Measurements from ENCODE around the gene DYNC1LI1.

Gene DYNC1LI1

DNA sequence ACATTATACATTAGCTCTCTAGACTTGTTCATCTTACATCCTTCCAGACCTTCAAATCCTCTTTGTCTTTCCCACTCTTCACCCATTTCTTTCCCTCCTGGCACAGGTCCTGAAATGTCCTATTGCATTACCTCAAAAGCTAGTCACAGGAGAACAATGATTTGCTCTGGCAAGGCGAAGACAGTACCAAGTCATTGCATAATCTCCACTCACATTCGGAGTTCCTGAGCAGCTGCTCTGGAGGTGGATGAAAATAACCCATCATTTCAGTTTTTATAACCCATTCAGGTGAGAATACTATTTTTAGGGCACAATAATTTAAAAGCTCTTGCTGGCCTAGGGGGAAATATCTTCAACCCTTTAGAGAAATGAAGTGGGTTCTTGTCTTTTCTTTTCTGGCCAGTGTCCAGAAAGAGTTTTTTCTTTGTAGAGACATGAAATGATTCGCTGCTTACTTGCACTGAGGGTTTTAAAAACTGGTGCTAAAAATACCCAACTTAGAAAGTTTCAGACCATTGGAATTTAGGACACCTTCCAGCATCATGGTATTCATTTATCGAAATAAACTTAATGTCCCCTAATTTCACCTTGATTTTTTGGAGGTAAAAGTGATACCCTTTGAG, 23.4 kb upstream of the DYNC1LI1 start:
- TF ChIP-seq CEBPB (IDR thresholded peaks at IDR 0.05): peak; percentile 58; the same call in 1 of the 2 replicates
- no peak for TF ChIP-seq NFIC (IDR thresholded peaks at IDR 0.05)

DNA sequence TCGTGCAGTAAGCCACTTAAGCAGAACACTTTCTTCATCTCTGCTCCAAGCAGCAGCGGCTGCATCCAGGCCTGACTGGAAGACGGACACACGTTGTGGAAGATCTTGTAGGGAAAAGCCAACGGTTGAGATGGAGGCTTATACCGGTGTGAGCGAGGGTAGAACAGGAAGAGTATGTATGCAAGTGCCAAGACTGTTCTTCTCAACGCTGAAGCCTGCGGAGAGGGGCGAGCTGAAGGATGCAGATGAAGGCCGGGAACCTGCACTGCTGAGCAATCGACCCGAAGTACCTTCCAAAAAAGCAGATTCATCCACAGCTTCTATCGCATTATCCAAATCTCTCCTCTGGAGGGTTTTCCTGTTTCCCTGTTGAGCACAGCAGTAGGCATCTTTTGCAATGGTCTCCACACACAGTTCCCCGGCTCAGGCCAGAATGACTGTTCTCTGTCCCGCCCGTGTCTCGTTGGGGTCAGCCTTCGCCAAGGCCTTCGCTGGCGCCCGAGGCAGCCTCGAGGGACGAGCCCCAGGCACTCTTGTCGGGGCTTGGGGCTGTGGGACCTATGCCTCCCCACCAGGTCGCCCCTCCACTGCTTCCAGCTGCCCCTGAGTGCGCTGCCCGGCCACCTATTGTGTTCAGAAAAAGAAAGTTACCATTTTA, 22.2 kb upstream of the DYNC1LI1 start:
- TF ChIP-seq ZBTB7A (IDR thresholded peaks at IDR 0.05; ENCODE audit: low read depth) (no peak), TEAD4 (IDR thresholded peaks at IDR 0.05) (no peak), FOXM1 (IDR thresholded peaks at IDR 0.05; ENCODE audit: borderline replicate concordance, low read depth) (no peak), RAD21 (IDR thresholded peaks at IDR 0.05; ENCODE audit: low read depth) (no peak), TCF12 (IDR thresholded peaks at IDR 0.05; ENCODE audit: low read depth) (no peak), TAF1 (IDR thresholded peaks at IDR 0.05; ENCODE audit: low read depth) (no peak), YY1 (IDR thresholded peaks at IDR 0.05; ENCODE audit: low read depth) (no peak), CREB1 (IDR thresholded peaks at IDR 0.05; ENCODE audit: low read depth) (no peak), EP300 (IDR thresholded peaks at IDR 0.05; ENCODE audit: borderline replicate concordance) (no peak)
- TF ChIP-seq, protein P1, sequence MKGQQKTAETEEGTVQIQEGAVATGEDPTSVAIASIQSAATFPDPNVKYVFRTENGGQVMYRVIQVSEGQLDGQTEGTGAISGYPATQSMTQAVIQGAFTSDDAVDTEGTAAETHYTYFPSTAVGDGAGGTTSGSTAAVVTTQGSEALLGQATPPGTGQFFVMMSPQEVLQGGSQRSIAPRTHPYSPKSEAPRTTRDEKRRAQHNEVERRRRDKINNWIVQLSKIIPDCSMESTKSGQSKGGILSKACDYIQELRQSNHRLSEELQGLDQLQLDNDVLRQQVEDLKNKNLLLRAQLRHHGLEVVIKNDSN (IDR thresholded peaks at IDR 0.05): no peak
- TF ChIP-seq, protein P2, sequence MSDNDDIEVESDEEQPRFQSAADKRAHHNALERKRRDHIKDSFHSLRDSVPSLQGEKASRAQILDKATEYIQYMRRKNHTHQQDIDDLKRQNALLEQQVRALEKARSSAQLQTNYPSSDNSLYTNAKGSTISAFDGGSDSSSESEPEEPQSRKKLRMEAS (IDR thresholded peaks at IDR 0.05): no peak

DNA sequence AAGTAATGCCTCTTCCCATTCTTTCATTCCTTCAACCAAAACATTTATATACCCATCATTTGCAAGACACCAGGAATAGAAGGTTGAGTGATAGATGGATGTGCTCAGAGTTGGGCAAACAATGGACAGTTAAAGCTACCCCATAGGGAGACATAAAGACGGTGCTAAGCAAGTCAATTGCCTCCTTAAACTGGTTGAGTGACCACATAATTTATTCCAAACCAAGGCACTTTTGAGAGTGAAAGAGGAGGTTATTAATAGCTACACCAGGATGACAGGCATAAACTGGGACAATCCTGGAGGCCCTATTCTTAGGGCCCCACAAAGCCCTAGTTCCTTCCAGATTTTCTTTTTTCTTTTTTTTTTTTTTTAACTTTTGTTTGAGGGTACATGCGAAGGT, 21.4 kb upstream of the DYNC1LI1 start:
- TF ChIP-seq, protein P3, sequence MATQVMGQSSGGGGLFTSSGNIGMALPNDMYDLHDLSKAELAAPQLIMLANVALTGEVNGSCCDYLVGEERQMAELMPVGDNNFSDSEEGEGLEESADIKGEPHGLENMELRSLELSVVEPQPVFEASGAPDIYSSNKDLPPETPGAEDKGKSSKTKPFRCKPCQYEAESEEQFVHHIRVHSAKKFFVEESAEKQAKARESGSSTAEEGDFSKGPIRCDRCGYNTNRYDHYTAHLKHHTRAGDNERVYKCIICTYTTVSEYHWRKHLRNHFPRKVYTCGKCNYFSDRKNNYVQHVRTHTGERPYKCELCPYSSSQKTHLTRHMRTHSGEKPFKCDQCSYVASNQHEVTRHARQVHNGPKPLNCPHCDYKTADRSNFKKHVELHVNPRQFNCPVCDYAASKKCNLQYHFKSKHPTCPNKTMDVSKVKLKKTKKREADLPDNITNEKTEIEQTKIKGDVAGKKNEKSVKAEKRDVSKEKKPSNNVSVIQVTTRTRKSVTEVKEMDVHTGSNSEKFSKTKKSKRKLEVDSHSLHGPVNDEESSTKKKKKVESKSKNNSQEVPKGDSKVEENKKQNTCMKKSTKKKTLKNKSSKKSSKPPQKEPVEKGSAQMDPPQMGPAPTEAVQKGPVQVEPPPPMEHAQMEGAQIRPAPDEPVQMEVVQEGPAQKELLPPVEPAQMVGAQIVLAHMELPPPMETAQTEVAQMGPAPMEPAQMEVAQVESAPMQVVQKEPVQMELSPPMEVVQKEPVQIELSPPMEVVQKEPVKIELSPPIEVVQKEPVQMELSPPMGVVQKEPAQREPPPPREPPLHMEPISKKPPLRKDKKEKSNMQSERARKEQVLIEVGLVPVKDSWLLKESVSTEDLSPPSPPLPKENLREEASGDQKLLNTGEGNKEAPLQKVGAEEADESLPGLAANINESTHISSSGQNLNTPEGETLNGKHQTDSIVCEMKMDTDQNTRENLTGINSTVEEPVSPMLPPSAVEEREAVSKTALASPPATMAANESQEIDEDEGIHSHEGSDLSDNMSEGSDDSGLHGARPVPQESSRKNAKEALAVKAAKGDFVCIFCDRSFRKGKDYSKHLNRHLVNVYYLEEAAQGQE (IDR thresholded peaks at IDR 0.05; ENCODE audit: low read depth): no peak
- no peak for TF ChIP-seq YY1 (IDR thresholded peaks at IDR 0.05; ENCODE audit: low read depth)
- no peak for TF ChIP-seq TCF12 (IDR thresholded peaks at IDR 0.05; ENCODE audit: low read depth)
- no peak for TF ChIP-seq NFIC (IDR thresholded peaks at IDR 0.05)
- no peak for TF ChIP-seq RAD21 (IDR thresholded peaks at IDR 0.05; ENCODE audit: low read depth)
- TF ChIP-seq, protein P2 (IDR thresholded peaks at IDR 0.05): no peak
- TF ChIP-seq EP300 (IDR thresholded peaks at IDR 0.05; ENCODE audit: borderline replicate concordance): no peak
- TF ChIP-seq CREB1 (IDR thresholded peaks at IDR 0.05; ENCODE audit: low read depth): no peak

DNA sequence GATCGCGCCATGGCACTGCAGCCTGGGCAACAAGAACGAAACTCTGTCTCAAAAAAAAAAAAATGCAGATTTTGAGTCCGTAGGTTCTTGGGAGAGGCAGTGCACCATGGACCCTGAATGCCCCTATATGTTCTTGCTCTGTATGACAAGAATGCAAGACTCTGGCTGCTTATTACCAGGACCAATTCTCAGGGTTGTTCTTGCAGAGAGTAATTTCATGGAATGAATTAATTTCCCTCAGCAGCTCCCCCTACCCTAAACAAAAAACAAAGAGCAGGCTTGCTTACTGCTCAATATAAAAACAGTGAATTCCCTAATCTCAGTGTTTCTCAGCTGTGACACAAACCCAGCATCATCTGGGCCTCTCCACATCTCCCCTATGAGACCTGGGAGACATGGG, 20.5 kb upstream of the DYNC1LI1 start:
- TF ChIP-seq CREB1 (IDR thresholded peaks at IDR 0.05; ENCODE audit: low read depth) (no peak), CEBPB (IDR thresholded peaks at IDR 0.05) (no peak), ZBTB7A (IDR thresholded peaks at IDR 0.05; ENCODE audit: low read depth) (no peak), NFIC (IDR thresholded peaks at IDR 0.05) (no peak), EGR1 (IDR thresholded peaks at IDR 0.05) (no peak), EP300 (IDR thresholded peaks at IDR 0.05; ENCODE audit: borderline replicate concordance) (no peak), TEAD4 (IDR thresholded peaks at IDR 0.05) (no peak), TAF1 (IDR thresholded peaks at IDR 0.05; ENCODE audit: low read depth) (no peak), YY1 (IDR thresholded peaks at IDR 0.05; ENCODE audit: low read depth) (no peak), TCF12 (IDR thresholded peaks at IDR 0.05; ENCODE audit: low read depth) (no peak), FOXM1 (IDR thresholded peaks at IDR 0.05; ENCODE audit: borderline replicate concordance, low read depth) (no peak), RAD21 (IDR thresholded peaks at IDR 0.05; ENCODE audit: low read depth) (no peak)
- TF ChIP-seq, protein P1 (IDR thresholded peaks at IDR 0.05): no peak
- TF ChIP-seq, protein P2 (IDR thresholded peaks at IDR 0.05): no peak
- TF ChIP-seq, protein P3 (IDR thresholded peaks at IDR 0.05; ENCODE audit: low read depth): no peak

DNA sequence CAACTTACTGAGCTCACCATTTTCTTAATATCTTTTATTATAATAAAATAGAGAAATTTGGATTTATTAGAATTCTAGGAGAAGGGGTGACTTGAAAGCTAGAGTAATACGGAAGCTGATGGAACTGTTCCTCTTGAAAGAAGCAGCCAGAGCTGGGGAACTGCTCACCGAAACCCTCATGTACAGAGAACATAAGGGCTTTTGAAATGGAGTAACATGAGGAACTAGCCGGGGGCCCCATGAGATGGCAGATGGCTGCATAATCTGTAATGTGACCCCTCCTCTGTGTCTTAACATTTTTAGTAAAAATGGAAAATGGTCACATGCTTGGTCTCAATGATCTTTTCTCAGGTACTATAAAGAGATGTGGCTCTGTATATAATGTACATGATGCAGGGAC, 15.7 kb upstream of the DYNC1LI1 start:
- TF ChIP-seq, protein P3 (IDR thresholded peaks at IDR 0.05; ENCODE audit: low read depth): no peak
- TF ChIP-seq, protein P1 (IDR thresholded peaks at IDR 0.05): no peak
